ENCODE results near the gene ARHGEF11. TPM values are rescaled to one million over a fixed set of nuclear protein-coding genes. Genes with fewer than 3 reads are reported as not detected.

Gene ARHGEF11
- total and polyA plus RNA-seq, 9 of the 15 experiments (the other 6 are each of a cell fraction or from before 2014, with no cell fraction given) = 0.14 to 15.5 (median 9.0) TPM

GRCh38 chr1:156998840-156999500 lies 46.6 kb downstream of the ARHGEF11 start:
- DNase-seq (ENCODE audit: extremely low read depth in 1 of 4, low spot score in 3 of 4) (peak in 3 of 4 experiments; percentile 26 to 47 (median 26)), ATAC-seq (no peak), FAIRE-seq (no peak)
- H3K4me2 ChIP-seq (ENCODE audit: insufficient read depth, low read length) = no peak overlapping the region
- peaks cover 12% of the 10 kb centered on the region; the same call in 2 of the 3 replicates for H3K79me2 ChIP-seq (ENCODE audit: control insufficient read depth, insufficient read depth, low read length)
- H3K4me3 ChIP-seq = no peak overlapping the region
- no peak overlapping the region for H2AFZ ChIP-seq (ENCODE audit: low read depth, low read length)
- no peaks in the 10 kb centered on the region; the same call in 1 of the 2 replicates for H4K20me1 ChIP-seq (replicated peaks; ENCODE audit: control insufficient read depth, insufficient read depth, low read length)
- intact Hi-C loops (cut with micrococcal nuclease) = no loop called here
- H3K9me1 ChIP-seq (ENCODE audit: control insufficient read depth, insufficient read depth, low read length) = no peaks in the 10 kb centered on the region
- BruUV-seq (replicated peaks) = no TSS peak
- TF ChIP-seq PKNOX1 (IDR thresholded peaks at IDR 0.05) (peak; percentile 58; the same call in 1 of the 2 replicates), MITF (IDR thresholded peaks at IDR 0.05) (no peak), MEIS2 (IDR thresholded peaks at IDR 0.05; ENCODE audit: partially characterized antibody) (peak; percentile 20)
- H3K36me3 ChIP-seq (ENCODE audit: control insufficient read depth, insufficient read depth, low read length) = no peaks in the 10 kb centered on the region
- H3K4me1 ChIP-seq (replicated peaks in 1 of 2; ENCODE audit: control insufficient read depth in 2 of 2, insufficient read depth in 2 of 2, low read length in 2 of 2) = peaks cover 20 to 36% of the 10 kb centered on the region in 2 experiments
- H3K9ac ChIP-seq (ENCODE audit: insufficient read depth in 1 of 2, low read depth in 2 of 2, low read length in 2 of 2) = no peak overlapping the region
- H3K27me3 ChIP-seq (ENCODE audit: control insufficient read depth in 2 of 2, insufficient read depth in 2 of 2, low read length in 2 of 2) = no peaks in the 10 kb centered on the region
- POLR2A ChIA-PET = interaction anchor here (0.6 to 2.4 kb wide), 3 partner anchors 10 to 276 kb away, joined by 3 to 10 read pairs (median 6); no protein-coding TSS in a partner anchor
- in situ Hi-C loops (cut with MboI) = no loop called here
- no peak overlapping the region for H3K27ac ChIP-seq (ENCODE audit: extremely low read depth, low read depth, low read length)
- H3K9me3 ChIP-seq (replicated peaks; ENCODE audit: control insufficient read depth, insufficient read depth, low read depth, low read length) = no peaks in the 10 kb centered on the region
- 73% methylated on average over 6 of the region's 7 CpGs for WGBS (ENCODE audit: insufficient coverage, low coverage, missing lambda C conversion rate)
- CTCF ChIA-PET (ENCODE audit: low intra/inter-chr PET ratio) = no interaction called here

Data from K562 (cell line).